ENCODE measurements around the gene TANGO6. TPM values are rescaled to one million over a fixed set of nuclear protein-coding genes. Genes with fewer than 3 reads are reported as not detected.

TANGO6 gene
- total RNA-seq, 1 donor from 2014 or later = 26.6 TPM

- no peak for DNase-seq (ENCODE audit: low spot score)
Measured at GRCh38 chr16:68866933-68867332, 23.6 kb downstream of the TANGO6 start.

- DNase-seq (ENCODE audit: low spot score) = no peak
Measured at GRCh38 chr16:68869492-68870088, 26.3 kb downstream of the TANGO6 start.

- no peak for DNase-seq (ENCODE audit: low spot score)
Measured at GRCh38 chr16:68873635-68874471, 30.5 kb downstream of the TANGO6 start.

- DNase-seq (ENCODE audit: low spot score) = no peak
Measured at GRCh38 chr16:68875871-68876270, 32.5 kb downstream of the TANGO6 start.

GRCh38 chr16:68883685-68884084 is 40.4 kb downstream of the TANGO6 start:
- no peak for DNase-seq (ENCODE audit: low spot score)

- no peak for DNase-seq (ENCODE audit: low spot score)
Measured at GRCh38 chr16:68884401-68884800, 41.1 kb downstream of the TANGO6 start.

- no peak for DNase-seq (ENCODE audit: low spot score)
Measured at GRCh38 chr16:68884861-68885720, 41.8 kb downstream of the TANGO6 start.

- DNase-seq (ENCODE audit: low spot score) = no peak
Measured at GRCh38 chr16:68887107-68887506, 43.8 kb downstream of the TANGO6 start.

GRCh38 chr16:68889508-68890150 is 46.3 kb downstream of the TANGO6 start:
- DNase-seq (ENCODE audit: low spot score) = no peak

GRCh38 chr16:68892214-68892613 is 48.9 kb downstream of the TANGO6 start:
- no peak for DNase-seq (ENCODE audit: low spot score)

GRCh38 chr16:68892898-68893297 is 49.6 kb downstream of the TANGO6 start:
- DNase-seq (ENCODE audit: low spot score) = no peak

- DNase-seq (ENCODE audit: low spot score) = no peak
Measured at GRCh38 chr16:68893710-68894705, 50.7 kb downstream of the TANGO6 start.

- no peak for DNase-seq (ENCODE audit: low spot score)
Measured at GRCh38 chr16:68894714-68895113, 51.4 kb downstream of the TANGO6 start.

GRCh38 chr16:68898026-68898425 is 54.7 kb downstream of the TANGO6 start:
- no peak for DNase-seq (ENCODE audit: low spot score)

- DNase-seq (ENCODE audit: low spot score) = no peak
Measured at GRCh38 chr16:68900009-68900408, 56.7 kb downstream of the TANGO6 start.

GRCh38 chr16:68902003-68902968 is 59.0 kb downstream of the TANGO6 start:
- peak; percentile 48 for DNase-seq (ENCODE audit: low spot score)

- no peak for DNase-seq (ENCODE audit: low spot score)
Measured at GRCh38 chr16:68902969-68903345, 59.6 kb downstream of the TANGO6 start.

GRCh38 chr16:68907297-68907696 is 64.0 kb downstream of the TANGO6 start:
- DNase-seq (ENCODE audit: low spot score) = no peak

- DNase-seq (ENCODE audit: low spot score) = no peak
Measured at GRCh38 chr16:68907781-68908181, 64.5 kb downstream of the TANGO6 start.

Measured in ureter (tissue), 1 donor.